B cell (primary cell): ENCODE measurements around the gene SH3BGR. TPM values are rescaled to one million over a fixed set of nuclear protein-coding genes. Genes with fewer than 3 reads are reported as not detected.

ENCODE experiments used
- ATAC-seq: fragments of 200-7000 bp; cut with Tn5 transposase; one replicate; pipeline ENCODE4 v1.10.0; 2021; ENCODE audit warnings: low read depth, mild to moderate bottlenecking, moderate number of reproducible peaks, moderate library complexity
- CTCF ChIA-PET: fragments of 350-600 bp; sonication (Branson Sonifier 250); formaldehyde crosslinking; loops from one replicate; lab custom pipeline; 2021; ENCODE audit warnings: antibody characterized with exemption, inconsistent platforms; lab: Charles Lee
- POLR2A ChIA-PET: fragments of 350-600 bp; sonication (Branson Sonifier 250); formaldehyde crosslinking; loops from one replicate; lab custom pipeline; 2021; ENCODE audit warnings: antibody characterized with exemption; lab: Charles Lee
- DNase-seq: peaks from one replicate; pipeline ENCODE4 v3.0.0; 2013
- H2AFZ ChIP-seq: 2 replicates; pipeline ENCODE4 v1.6.1; 2012; ENCODE audit warnings: mild to moderate bottlenecking, low read depth, low read length; ENCODE audit not compliant: insufficient read depth, poor library complexity, severe bottlenecking
- H3K27ac ChIP-seq, 2 donors: 1 replicate in 1 of 2; 2 replicates in 1 of 2; pipeline ENCODE4 v1.5.1; 2012 to 2013; ENCODE audit warnings: low read length in 2 of 2, mild to moderate bottlenecking in 2 of 2, moderate library complexity in 1 of 2
- H3K27me3 ChIP-seq, 4 experiments: fragments of 200-600 bp in 1 of 4; sonication (generic) in 1 of 4; replicated peaks in 1 of 4; 1 replicate in 2 of 4; 2 replicates in 2 of 4; pipeline versions ENCODE4 v1.6.1 to v1.7.0; 2013 to 2016; ENCODE audit warnings: low read length in 3 of 4, mild to moderate bottlenecking in 2 of 4, mixed read lengths in 1 of 4, moderate library complexity in 1 of 4; ENCODE audit not compliant: insufficient read depth in 4 of 4, control insufficient read depth in 3 of 4; ENCODE audit errors: control extremely low read depth in 1 of 4
- H3K36me3 ChIP-seq, 2 experiments: replicated peaks in 1 of 2; 1 replicate in 1 of 2; 2 replicates in 1 of 2; pipeline versions ENCODE4 v1.6.1 to v1.7.1; 2013; ENCODE audit warnings: low read length in 1 of 2; ENCODE audit not compliant: insufficient read depth in 2 of 2, control insufficient read depth in 1 of 2; ENCODE audit errors: control extremely low read depth in 1 of 2, extremely low read depth in 1 of 2
- H3K4me1 ChIP-seq, 2 donors: fragments of 200-600 bp in 1 of 2; sonication (generic) in 1 of 2; 1 replicate in 1 of 2; 2 replicates in 1 of 2; pipeline versions ENCODE4 v1.5.1 to v1.6.1; 2013 to 2017; ENCODE audit warnings: low read length in 2 of 2; ENCODE audit not compliant: control insufficient read depth in 2 of 2, insufficient read depth in 2 of 2
- H3K4me2 ChIP-seq: replicated peaks from 2 replicates; pipeline ENCODE3; 2012; ENCODE audit warnings: mild to moderate bottlenecking, low read depth, low read length; ENCODE audit not compliant: poor library complexity, severe bottlenecking
- H3K4me3 ChIP-seq, 5 experiments: fragments of 200-600 bp in 1 of 5; sonication (generic) in 1 of 5; 1 replicate in 3 of 5; 2 replicates in 2 of 5; pipeline versions ENCODE4 v1.5.1 to v1.7.0; 2011 to 2016; ENCODE audit warnings: low read length in 4 of 5, mild to moderate bottlenecking in 4 of 5, low read depth in 2 of 5, control low read depth in 1 of 5, moderate library complexity in 1 of 5; ENCODE audit not compliant: insufficient read depth in 1 of 5; ENCODE audit errors: control extremely low read depth in 1 of 5, extremely low read depth in 1 of 5
- H3K79me2 ChIP-seq: fragments of 200-600 bp; sonication (generic); one replicate; pipeline ENCODE4 v1.6.0; 2016; ENCODE audit warnings: low read length; ENCODE audit not compliant: control insufficient read depth, insufficient read depth
- H3K9ac ChIP-seq: fragments of 200-600 bp; sonication (generic); 2 replicates; pipeline ENCODE4 v1.6.1; 2017; ENCODE audit warnings: mild to moderate bottlenecking, low read length, moderate library complexity
- H3K9me3 ChIP-seq, 3 donors: one replicate each; pipeline versions ENCODE4 v1.6.1 to v1.7.1; 2013; ENCODE audit warnings: low read length in 2 of 3; ENCODE audit not compliant: control insufficient read depth in 2 of 3, insufficient read depth in 1 of 3; ENCODE audit errors: control extremely low read depth in 1 of 3
- H4K20me1 ChIP-seq: 2 replicates; pipeline ENCODE4 v1.6.0; 2012; ENCODE audit warnings: mild to moderate bottlenecking, low read length; ENCODE audit not compliant: insufficient read depth, control insufficient read depth, poor library complexity, severe bottlenecking
- H3K27ac Mint-ChIP-seq: one replicate; pipeline ENCODE4 v1.8.0; 2021; ENCODE audit warnings: mixed read lengths
- H3K27me3 Mint-ChIP-seq: one replicate; pipeline ENCODE4 v1.8.0; 2021; ENCODE audit warnings: mixed read lengths
- H3K4me1 Mint-ChIP-seq: one replicate; pipeline ENCODE4 v1.8.0; 2021; ENCODE audit warnings: mixed read lengths
- H3K4me3 Mint-ChIP-seq: one replicate; pipeline ENCODE4 v1.8.0; 2021; ENCODE audit warnings: mixed read lengths
- H3K9me3 Mint-ChIP-seq: one replicate; pipeline ENCODE4 v1.8.0; 2022; ENCODE audit warnings: mixed read lengths; ENCODE audit not compliant: insufficient read depth
- EZH2 ChIP-seq: IDR thresholded peaks from 2 replicates; pipeline ENCODE4 v1.6.1; 2012; ENCODE audit warnings: borderline replicate concordance, low read depth, mild to moderate bottlenecking, moderate library complexity, low read length; ENCODE audit not compliant: insufficient read depth, poor library complexity, severe bottlenecking
- WGBS: methylation state at CpG from one replicate; pipeline ENCODE4 v1.1.5; 2013; ENCODE audit warnings: missing lambda C conversion rate; ENCODE audit not compliant: insufficient coverage; 5-methylcytosine and 5-hydroxymethylcytosine counted together
- intact Hi-C: fragments of 100-400 bp; cut with micrococcal nuclease; formaldehyde crosslinking; loops from one replicate; pipeline ENCODE4 v1.10.0; 2022
- polyA plus RNA-seq: library from polyadenylated mRNA; depleted of rRNA; stranded (reverse); fragments of >200 nt; gene quantifications from 2 replicates; pipeline ENCODE4 v1.2.3, GENCODE V29; 2012
- total RNA-seq, 2 donors: library from RNA; stranded (reverse); fragments of 120-200 nt in 1 of 2; gene quantifications; 1 replicate in 1 of 2; 2 replicates in 1 of 2; pipeline versions ENCODE4 v1.2.3 to v1.2.4, GENCODE V29; 2013 to 2022
- TF ChIP-seq, protein P1 (sequence below): fragments of 200-600 bp; IDR thresholded peaks from one replicate; pipeline ENCODE4 v1.8.0; 2022; ENCODE audit warnings: antibody characterized with exemption, mild to moderate bottlenecking

The SH3BGR gene
- total and polyA plus RNA-seq, 2 donors (not counting 1 experiment from before 2014, with no cell fraction given): 0.21 to 1.7 TPM

- Mint-ChIP-seq H3K9me3 (peaks cover 2% of the 10 kb centered on the region), H3K4me1 (no peaks in the 10 kb centered on the region), H3K4me3 (no peak overlapping the region), H3K27me3 (no peaks in the 10 kb centered on the region), H3K27ac (no peak overlapping the region)
- H3K9me3 ChIP-seq: no peaks in the 10 kb centered on the region
- no peak overlapping the region for H3K4me2 ChIP-seq
- no peaks in the 10 kb centered on the region for H3K79me2 ChIP-seq
- ATAC-seq (no peak), DNase-seq (no peak)
- H3K27me3 ChIP-seq: no peaks in the 10 kb centered on the region
- H4K20me1 ChIP-seq: no peaks in the 10 kb centered on the region
- no peak overlapping the region for H3K9ac ChIP-seq
- H3K4me3 ChIP-seq: no peak overlapping the region
- ChIA-PET CTCF (no interaction called here), POLR2A (no interaction called here)
- H3K36me3 ChIP-seq: no peaks in the 10 kb centered on the region
- TF ChIP-seq, protein P1, sequence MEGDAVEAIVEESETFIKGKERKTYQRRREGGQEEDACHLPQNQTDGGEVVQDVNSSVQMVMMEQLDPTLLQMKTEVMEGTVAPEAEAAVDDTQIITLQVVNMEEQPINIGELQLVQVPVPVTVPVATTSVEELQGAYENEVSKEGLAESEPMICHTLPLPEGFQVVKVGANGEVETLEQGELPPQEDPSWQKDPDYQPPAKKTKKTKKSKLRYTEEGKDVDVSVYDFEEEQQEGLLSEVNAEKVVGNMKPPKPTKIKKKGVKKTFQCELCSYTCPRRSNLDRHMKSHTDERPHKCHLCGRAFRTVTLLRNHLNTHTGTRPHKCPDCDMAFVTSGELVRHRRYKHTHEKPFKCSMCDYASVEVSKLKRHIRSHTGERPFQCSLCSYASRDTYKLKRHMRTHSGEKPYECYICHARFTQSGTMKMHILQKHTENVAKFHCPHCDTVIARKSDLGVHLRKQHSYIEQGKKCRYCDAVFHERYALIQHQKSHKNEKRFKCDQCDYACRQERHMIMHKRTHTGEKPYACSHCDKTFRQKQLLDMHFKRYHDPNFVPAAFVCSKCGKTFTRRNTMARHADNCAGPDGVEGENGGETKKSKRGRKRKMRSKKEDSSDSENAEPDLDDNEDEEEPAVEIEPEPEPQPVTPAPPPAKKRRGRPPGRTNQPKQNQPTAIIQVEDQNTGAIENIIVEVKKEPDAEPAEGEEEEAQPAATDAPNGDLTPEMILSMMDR: no peak
- TF ChIP-seq EZH2: no peak
- no peak overlapping the region for H2AFZ ChIP-seq
- no peak overlapping the region for H3K27ac ChIP-seq
- intact Hi-C loops: no loop called here
- no peaks in the 10 kb centered on the region for H3K4me1 ChIP-seq
Measured at GRCh38 chr21:39466584-39466983, 14.8 kb downstream of the SH3BGR start.

DNA sequence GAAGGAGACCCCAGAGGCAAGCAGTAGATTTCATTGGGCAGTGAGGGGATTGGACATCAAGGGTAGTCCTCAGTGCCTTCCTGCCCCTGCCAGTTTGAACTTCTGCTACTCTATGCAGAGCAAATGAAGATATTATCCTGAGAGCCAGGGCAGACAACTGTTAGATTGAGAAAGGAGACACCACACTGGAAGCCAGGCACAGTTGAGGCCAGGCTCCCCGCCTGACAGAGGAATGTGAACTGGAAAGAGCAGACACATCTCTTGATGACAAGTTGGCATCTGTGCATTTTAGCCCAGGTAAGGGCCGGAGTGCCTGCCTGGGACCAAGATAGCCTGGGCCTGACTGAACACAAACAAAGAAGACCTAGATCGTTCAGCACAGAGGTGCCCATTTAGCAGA is 16.0 kb downstream of the SH3BGR start:
- no peaks in the 10 kb centered on the region for H3K27me3 Mint-ChIP-seq
- H3K4me3 Mint-ChIP-seq: no peak overlapping the region
- no peaks in the 10 kb centered on the region for H3K4me1 Mint-ChIP-seq
- WGBS: 96% methylated on average over 3 of the region's 3 CpGs
- no peaks in the 10 kb centered on the region for H3K36me3 ChIP-seq
- no peak overlapping the region for H3K4me2 ChIP-seq
- ChIA-PET POLR2A (no interaction called here), CTCF (no interaction called here)
- DNase-seq: no peak
- H3K27me3 ChIP-seq: no peaks in the 10 kb centered on the region
- no peak overlapping the region for H3K27ac ChIP-seq
- H2AFZ ChIP-seq: no peak overlapping the region
- H3K79me2 ChIP-seq: no peaks in the 10 kb centered on the region
- H3K4me3 ChIP-seq: no peak overlapping the region
- H4K20me1 ChIP-seq: no peaks in the 10 kb centered on the region
- H3K9me3 Mint-ChIP-seq: peaks cover 2% of the 10 kb centered on the region
- H3K9me3 ChIP-seq: no peaks in the 10 kb centered on the region
- H3K27ac Mint-ChIP-seq: no peak overlapping the region
- no peak for ATAC-seq
- no peak overlapping the region for H3K9ac ChIP-seq
- TF ChIP-seq, protein P1: no peak
- TF ChIP-seq EZH2: no peak
- no peaks in the 10 kb centered on the region for H3K4me1 ChIP-seq
- intact Hi-C loops: no loop called here
